ENCODE data around the gene AHRR.

AHRR gene

DNA sequence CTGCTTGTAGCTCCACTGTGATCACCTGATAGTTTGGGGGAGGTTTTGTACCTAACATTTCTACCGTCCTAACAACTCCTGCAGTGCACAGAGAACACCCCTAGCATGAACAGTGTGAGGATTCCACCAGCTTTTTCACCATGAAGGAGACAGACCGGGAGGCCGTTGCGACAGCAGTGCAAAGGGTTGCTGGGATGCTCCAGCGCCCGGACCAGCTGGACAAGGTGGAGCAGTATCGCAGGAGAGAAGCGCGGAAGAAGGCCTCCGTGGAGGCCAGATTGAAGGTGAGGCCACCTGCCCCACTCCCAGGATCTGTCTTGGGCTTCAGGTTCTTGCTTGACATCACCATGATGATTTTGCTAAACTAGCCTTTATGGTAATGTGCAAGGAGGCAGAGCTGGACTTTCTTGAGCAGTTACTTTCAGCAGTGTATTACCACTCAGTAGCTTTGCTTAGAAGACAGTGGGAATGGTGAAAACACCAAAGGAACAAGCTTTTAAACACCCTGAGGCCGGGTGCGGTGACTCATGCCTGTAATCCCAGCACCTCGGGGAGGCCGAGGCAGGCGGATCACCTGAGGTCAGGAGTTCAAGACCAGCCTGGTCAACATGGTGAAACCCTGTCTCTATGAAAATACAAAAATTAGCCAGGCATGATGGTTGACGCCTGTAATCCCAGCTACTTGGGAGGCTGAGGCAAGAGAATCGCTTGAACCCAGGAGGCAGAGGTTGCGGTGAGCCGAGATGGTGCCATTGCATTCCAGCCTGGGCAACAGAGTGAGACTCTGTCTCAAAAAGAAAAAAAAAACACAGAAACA, 124.8 kb downstream of the AHRR start:
- DNase-seq: no peak

DNA sequence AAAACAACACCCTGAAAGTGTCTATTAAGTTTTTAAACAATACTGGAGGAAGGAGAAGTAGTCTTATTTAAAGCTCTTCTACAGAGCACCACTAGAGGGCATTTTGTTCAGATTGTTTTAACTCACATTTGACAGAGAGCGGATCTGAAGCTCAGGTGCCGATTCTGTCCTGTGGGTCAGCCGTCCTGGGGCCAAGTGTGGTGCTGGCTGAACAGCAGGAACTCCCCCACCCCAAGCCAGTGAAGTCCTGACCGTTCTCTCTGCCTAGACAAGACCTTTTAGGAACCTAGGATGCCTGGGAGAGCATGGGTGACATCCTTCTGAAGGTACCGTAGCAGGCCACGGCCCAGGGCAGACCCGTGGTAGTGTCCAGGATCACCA, 125.4 kb downstream of the AHRR start:
- peak; percentile 50 for DNase-seq

DNA sequence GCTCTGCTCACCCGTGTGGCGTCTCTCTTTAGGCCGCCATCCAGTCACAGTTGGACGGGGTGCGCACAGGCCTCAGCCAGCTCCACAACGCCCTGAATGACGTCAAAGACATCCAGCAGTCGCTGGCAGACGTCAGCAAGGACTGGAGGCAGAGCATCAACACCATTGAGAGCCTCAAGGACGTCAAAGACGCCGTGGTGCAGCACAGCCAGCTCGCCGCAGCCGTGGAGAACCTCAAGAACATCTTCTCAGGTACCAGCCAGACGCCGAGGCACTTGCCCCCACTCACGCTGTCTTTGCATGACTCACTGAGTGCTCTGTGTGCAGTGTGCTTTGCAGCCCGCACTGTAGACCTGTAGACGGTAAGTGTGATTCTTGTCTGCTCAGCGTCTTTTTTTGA, 126.0 kb downstream of the AHRR start:
- DNase-seq: no peak

DNA sequence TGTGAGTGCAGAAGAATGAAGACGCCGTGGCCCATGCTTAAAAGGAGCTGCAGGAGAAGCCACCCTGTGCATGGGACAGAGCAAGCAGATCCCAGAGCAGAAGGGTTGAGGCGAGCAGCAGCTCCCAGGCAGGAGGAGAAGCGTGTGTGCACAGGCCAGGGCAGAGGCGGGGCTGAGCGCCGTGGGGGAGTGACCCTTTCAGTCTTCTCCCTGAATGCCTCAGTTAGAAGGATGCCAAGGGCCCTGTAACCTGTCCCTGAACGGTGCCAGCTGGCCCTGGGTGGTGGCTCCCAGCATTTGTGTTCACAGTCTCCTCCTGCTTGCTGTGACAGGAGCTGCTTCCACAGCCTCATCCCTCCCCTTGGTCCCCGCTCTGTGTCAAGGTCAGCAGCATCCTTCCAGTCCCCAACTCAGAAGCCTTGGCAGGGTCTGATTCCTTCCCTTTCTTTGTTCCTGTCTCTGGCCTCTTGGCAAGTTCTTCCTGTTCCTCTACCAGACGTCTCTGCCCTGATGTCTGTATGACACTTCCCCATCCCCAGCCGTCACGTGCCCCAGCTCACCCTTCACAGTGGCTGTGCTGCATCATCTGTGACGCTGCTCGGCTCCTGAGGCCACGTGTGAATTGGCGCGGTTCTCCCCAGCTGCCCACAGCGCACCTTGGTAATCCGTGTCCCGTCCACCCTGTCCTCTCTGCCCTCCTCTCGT, 126.7 kb downstream of the AHRR start:
- no peak for DNase-seq

DNA sequence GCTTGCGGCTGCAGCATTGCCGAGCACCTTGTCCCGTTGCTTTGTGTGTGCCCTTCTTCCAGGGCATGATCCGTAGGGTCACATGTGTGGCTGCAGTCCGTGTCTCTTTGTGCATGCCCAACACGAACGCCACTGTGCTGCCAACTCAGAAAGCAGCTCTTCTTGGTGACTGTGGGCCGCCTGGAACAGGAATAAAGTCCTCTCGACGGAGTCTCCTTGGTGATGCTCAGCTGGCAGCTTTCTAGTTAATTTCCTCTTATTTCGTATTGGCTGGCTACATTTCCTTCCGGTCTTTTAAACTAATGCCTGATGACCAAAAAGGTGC, 127.2 kb downstream of the AHRR start:
- no peak for DNase-seq

- DNase-seq: no peak
Observed at GRCh38 chr5:449151-449550, 127.6 kb downstream of the AHRR start.

DNA sequence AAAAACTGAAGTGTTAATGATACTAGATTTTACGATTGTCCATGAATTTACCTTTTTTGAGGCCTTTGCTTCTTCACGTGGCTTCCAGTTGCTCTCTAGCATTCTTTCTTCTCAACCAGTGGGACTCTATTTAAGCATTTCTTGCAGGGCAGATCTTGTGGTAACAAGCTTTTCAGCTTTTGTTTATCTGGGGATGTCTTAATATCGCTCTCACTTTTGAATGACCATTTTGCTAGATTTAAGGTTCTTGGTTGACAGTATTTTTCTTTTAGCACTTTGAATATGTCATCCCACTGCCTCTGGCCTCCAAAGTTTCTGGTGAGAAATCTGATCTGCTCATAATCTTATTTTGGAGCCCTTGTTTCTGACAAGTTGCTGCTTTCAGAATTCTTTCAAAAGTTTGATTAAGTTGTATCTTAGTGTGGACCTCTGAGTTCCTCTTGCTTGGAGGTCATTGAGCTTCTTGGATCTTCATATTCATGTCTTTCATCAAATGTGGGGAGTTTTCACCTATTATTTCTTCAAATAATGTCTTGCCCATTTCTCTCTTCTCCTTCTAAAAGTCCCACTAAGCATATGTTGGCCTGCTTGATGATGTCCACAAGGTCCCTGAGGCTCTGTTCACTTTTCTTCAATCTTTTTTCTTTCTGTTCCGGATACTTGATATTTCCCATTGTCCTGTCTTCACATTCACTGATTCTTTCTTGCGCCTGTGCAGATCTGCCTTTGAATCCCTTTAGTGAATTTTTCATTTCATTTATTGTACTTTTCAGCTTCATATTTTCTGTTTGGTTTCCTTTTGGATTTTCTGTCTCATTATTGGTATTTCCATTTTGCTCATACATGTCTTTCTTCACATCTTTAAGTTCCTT, 130.3 kb downstream of the AHRR start:
- DNase-seq: no peak

DNA sequence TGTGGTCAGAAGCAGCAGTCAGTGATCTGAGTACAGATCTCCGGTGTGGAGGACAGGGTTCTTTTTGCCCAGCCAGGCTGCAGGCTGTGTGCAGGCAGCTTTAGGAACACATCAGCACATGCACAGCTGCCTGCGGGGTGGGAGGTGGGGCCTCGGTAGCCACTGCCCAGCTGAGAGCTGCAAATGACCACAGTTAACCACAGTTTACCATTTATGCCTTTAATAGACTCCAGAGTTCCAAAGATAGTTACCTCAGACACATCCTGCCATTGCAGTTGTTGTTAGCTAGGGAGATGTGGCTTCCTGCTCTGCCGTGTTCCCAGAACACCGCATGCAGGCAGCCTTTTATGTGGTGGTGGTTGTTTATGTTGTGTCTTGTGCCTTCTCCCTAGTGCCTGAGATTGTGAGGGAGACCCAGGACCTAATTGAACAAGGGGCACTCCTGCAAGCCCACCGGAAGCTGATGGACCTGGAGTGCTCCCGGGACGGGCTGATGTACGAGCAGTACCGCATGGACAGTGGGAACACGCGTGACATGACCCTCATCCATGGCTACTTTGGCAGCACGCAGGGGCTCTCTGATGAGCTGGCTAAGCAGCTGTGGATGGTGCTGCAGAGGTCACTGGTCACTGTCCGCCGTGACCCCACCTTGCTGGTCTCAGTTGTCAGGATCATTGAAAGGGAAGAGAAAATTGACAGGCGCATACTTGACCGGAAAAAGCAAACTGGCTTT, 131.6 kb downstream of the AHRR start:
- DNase-seq: no peak

DNA sequence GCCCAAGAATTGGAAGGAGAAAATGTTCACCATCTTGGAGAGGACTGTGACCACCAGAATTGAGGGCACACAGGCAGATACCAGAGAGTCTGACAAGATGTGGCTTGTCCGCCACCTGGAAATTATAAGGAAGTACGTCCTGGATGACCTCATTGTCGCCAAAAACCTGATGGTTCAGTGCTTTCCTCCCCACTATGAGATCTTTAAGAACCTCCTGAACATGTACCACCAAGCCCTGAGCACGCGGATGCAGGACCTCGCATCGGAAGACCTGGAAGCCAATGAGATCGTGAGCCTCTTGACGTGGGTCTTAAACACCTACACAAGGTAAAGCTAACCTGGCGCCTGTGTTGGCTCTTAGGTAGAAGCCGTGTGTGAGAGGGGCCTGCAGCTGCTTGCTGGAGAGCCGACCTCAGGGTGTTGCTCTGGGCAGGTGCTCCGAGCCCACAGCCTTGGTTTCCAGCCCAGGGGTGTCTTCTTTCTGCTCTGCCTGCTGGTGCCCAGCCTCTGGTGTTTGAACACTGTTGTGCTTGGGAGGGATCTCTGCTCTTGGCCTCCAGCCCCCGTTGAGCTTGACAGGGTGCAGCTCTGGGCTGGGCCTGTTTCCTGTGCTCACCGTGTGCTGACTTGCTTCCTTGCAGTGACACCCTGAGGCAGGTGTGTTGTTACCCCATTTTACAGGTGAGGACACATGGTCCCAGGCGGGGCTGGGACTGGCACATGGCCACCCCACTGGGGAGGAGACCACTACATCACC, 132.4 kb downstream of the AHRR start:
- DNase-seq: no peak

- no peak for DNase-seq
Observed at GRCh38 chr5:454936-455335, 133.4 kb downstream of the AHRR start.

DNA sequence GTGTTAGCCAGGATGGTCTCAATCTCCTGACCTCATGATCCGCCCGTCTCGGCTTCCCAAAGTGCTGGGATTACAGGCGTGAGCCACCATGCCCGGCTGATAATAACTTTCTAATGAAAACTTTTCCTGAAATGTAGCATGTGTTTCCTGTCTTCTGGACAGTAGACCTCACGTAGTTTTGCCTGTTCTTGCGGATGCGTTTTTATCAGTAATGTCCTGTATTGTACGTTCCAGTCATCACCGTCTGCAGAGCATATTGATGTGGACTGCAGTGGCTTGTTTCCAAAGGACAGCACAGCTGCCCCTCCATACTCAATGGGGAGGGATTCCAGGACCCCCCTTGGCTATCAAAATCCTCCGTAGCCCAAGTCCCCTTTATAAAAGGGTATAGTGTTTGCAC, 134.3 kb downstream of the AHRR start:
- DNase-seq: no peak

- DNase-seq: no peak
Observed at GRCh38 chr5:456351-457194, 135.1 kb downstream of the AHRR start.

DNA sequence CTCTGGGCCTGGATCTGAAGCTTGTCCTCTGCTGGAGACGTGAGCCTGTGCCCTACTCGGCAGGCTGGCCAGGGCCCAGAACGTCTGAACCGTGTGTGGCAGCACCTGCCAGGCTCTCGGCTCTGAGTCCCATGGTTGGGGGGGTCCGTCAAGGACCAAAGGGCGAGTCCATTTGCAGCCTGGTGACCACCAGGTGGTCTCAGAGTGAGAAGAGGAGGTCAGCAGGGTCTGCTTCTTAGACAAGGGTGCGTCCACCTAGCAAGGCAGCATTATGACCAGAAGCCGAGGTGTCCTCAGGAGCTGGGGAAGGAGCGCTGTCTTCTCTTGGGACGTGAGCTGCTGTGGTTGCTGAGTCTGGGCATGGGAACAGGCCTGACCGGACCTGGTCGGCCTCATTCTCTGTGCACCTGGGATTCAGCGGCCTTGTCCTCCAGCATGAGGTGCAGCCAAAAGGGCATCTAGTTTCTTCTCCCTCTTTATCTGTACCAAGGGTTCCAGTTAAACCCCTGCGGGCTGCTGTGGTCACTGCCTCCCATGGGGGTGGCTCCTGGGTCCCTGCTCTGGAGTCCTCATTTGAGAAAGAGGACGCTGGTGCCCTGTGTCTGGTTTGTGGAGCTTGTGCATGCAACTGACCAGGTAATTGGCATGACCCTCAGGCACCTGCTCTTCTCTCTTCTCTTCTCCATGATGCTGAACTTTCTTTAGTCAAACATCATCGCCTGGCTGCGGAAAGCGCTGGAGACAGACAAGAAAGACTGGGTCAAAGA, 135.9 kb downstream of the AHRR start:
- DNase-seq: no peak

DNA sequence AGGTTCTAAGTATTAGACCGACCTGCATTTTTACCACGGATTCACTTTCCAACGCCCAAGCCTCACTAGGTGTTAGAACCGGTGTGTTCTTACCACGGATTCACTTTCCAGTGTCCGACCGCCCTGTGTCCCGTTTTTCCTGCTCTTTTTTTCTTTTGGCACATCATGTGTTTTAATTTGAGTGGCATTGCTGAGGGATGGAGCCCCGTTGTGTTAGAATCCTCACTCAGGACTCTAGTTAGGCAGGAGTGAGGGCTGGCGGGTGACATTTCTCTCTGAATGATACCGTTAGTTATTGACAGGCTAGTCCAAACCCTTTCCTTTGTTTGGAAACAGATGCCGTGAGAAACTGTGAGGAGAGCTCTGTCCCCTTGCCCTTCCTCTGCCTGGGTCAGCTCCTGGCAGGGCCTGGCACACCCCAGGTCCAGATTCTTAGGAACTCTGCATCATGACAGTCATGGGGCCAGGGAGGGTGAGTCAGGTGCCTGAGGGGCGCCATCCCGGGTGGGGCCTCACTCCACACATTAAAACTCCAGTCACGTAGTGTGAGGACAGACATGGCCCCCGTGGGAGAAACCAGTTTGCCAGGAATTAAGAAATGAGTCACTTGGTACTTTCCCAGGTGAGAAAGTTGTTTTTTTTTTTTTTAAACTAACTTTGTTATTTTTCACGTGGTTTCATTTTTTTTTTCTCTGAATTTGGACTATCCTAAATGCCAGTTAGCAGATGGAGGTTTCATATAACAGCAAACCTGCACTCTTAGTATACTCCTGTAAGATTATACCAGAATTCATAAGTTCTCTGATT, 137.2 kb downstream of the AHRR start:
- DNase-seq: peak; percentile 18

GRCh38 chr5:459562-460272, 138.2 kb downstream of the AHRR start:
- no peak for DNase-seq

- no peak for DNase-seq
Observed at GRCh38 chr5:460273-460625, 138.7 kb downstream of the AHRR start.

- DNase-seq: no peak
Observed at GRCh38 chr5:462051-462481, 140.6 kb downstream of the AHRR start.

- DNase-seq: no peak
Observed at GRCh38 chr5:463301-463700, 141.8 kb downstream of the AHRR start.

DNA sequence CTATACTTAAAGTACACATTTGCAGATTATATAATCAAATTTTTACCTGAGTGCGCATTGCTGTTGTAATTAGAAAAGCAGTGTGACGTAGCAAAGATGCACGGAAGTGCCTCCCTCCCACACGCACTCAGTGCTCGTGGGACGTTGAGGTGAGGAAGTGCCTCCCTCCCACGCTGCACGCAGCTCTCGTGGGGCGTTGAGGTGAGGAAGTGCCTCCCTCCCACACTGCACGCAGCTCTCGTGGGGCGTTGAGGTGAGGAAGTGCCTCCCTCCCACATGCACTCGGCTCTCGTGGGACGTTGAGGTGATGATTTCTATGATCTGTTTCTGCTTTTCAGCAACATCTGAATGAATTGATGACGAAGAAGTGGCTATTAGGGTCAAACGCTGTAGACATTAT, 142.4 kb downstream of the AHRR start:
- DNase-seq: no peak

All from eye (tissue), 1 donor.